ENCODE measurements around the gene KCNT1.

KCNT1 gene

DNA sequence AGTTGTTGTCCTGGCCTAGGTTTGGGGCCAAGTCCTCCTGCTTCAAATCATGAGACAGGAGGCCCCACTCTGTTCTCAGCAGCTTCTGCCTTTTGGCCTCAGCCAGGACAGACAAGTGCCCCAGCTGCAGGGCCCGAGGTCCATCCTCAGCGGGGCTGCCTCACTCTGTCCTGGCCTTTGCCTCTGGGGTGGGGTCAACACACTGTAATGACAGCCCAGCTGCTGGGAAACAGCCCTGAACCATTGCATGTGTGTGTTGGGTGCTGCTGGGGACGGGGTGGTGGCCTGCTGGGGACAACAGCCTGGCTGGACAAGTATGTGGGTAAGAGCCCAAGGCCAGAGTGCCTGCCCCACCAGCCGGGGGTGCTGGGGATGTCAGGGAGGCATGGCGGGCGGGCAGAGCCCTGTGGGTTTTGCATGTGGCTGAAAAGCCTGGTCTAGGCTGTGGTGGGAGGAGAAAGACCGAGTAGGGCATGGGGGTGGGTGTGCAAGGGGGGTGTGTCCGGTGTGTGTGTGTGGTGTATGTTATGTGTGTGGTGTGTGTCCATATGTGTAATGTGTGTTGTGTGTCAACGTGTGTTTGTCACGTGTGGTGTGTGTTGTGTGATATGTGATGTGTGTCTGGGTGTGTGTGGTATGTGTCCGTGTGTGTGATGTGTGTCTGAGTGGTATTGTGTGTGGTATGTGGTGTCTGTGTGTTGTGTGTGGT, 71.7 kb downstream of the KCNT1 start:
- H4K20me1 ChIP-seq (ENCODE audit: insufficient read depth, low read length), result no peaks in the 10 kb centered on the region
- no peaks in the 10 kb centered on the region for H3K9me3 ChIP-seq (ENCODE audit: insufficient read depth, low read length)
- H3K27me3 ChIP-seq (ENCODE audit: low read depth, low read length), result no peaks in the 10 kb centered on the region
- H3K4me1 ChIP-seq (ENCODE audit: low read length), result no peaks in the 10 kb centered on the region
- no peak overlapping the region for H3K27ac ChIP-seq (ENCODE audit: low read length)
- H3K9ac ChIP-seq (ENCODE audit: low read length), result no peak overlapping the region
- no peak overlapping the region for H3K4me3 ChIP-seq (ENCODE audit: low read length)
- H3K4me2 ChIP-seq (ENCODE audit: low read length), result no peak overlapping the region
- no peak overlapping the region for H2AFZ ChIP-seq (ENCODE audit: low read depth, low read length)
- H3K36me3 ChIP-seq (replicated peaks; ENCODE audit: low read depth, low read length), result no peaks in the 10 kb centered on the region
- no peaks in the 10 kb centered on the region for H3K79me2 ChIP-seq (ENCODE audit: low read length)
- no peak for TF ChIP-seq EZH2phosphoT487 (IDR thresholded peaks at IDR 0.05; ENCODE audit: low read depth)
- TF ChIP-seq, protein P1, sequence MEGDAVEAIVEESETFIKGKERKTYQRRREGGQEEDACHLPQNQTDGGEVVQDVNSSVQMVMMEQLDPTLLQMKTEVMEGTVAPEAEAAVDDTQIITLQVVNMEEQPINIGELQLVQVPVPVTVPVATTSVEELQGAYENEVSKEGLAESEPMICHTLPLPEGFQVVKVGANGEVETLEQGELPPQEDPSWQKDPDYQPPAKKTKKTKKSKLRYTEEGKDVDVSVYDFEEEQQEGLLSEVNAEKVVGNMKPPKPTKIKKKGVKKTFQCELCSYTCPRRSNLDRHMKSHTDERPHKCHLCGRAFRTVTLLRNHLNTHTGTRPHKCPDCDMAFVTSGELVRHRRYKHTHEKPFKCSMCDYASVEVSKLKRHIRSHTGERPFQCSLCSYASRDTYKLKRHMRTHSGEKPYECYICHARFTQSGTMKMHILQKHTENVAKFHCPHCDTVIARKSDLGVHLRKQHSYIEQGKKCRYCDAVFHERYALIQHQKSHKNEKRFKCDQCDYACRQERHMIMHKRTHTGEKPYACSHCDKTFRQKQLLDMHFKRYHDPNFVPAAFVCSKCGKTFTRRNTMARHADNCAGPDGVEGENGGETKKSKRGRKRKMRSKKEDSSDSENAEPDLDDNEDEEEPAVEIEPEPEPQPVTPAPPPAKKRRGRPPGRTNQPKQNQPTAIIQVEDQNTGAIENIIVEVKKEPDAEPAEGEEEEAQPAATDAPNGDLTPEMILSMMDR (IDR thresholded peaks at IDR 0.05; ENCODE audit: low read depth, low read length), result no peak

DNA sequence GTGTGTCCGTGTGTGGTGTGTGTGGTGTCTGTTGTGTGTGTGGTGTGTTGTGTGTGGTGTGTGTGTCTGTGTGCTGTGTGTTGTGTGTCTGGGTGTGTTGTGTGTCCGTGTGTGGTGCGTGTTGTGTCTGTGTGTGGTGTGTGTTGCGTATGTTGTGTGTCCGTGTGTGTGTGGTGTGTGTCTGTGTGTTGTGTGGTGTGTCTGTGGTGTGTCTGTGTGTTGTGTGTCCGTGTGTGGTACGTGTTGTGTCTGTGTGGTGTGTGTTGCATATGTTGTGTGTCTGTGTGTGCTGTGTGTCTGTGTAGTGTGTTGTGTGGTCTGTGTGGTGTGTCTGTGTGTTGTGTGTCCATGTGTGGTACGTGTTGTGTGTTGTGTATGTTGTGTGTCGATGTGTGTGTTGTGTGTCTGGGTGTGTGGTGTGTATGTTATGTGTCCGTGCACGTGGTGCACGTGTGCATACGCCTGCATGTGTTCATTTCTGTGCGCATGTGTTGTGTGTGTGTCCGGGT, 72.3 kb downstream of the KCNT1 start:
- no peak overlapping the region for H3K4me3 ChIP-seq (ENCODE audit: low read length)
- H3K4me2 ChIP-seq (ENCODE audit: low read length), result no peak overlapping the region
- no peaks in the 10 kb centered on the region for H3K27me3 ChIP-seq (ENCODE audit: low read depth, low read length)
- H3K36me3 ChIP-seq (replicated peaks; ENCODE audit: low read depth, low read length), result no peaks in the 10 kb centered on the region
- H3K9ac ChIP-seq (ENCODE audit: low read length), result no peak overlapping the region
- TF ChIP-seq, protein P1 (IDR thresholded peaks at IDR 0.05; ENCODE audit: low read depth, low read length), result no peak
- no peak for TF ChIP-seq EZH2phosphoT487 (IDR thresholded peaks at IDR 0.05; ENCODE audit: low read depth)
- H3K27ac ChIP-seq (ENCODE audit: low read length), result no peak overlapping the region
- no peaks in the 10 kb centered on the region for H3K4me1 ChIP-seq (ENCODE audit: low read length)
- H3K9me3 ChIP-seq (ENCODE audit: insufficient read depth, low read length), result no peaks in the 10 kb centered on the region
- no peaks in the 10 kb centered on the region for H4K20me1 ChIP-seq (ENCODE audit: insufficient read depth, low read length)
- H3K79me2 ChIP-seq (ENCODE audit: low read length), result no peaks in the 10 kb centered on the region
- H2AFZ ChIP-seq (ENCODE audit: low read depth, low read length), result no peak overlapping the region

DNA sequence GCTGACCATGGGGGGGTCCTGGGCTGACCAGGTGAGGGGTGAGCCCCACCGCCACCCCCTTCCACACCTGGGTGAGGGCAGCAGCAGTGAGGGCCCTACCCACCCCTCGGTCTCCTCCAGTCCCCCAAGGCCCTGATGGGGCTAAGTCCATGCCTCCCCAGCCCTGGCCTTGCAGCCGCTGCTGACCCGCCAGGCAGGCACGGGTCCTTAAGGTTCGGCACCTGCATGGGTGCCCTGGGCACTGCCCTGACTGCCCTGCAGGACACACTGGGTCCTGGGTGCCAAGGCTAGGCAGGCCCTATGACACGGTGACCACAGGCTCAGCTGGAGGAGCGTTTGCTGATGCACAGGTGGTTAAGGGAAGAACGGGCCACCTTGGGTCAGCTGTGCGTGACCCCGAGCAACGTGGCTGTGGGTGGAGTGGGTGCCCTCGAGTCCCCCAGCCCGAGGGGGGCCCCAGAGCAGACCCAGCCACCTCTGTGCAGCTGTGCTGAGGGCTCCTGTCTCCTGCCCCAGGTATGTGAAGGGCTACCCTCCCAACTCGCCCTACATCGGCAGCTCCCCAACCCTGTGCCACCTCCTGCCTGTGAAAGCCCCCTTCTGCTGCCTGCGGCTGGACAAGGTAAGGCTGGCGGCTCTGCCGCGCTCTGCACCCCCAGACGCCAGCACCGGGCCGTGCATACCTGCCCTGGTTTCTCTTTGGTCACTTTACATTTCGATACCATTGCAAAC, 73.0 kb downstream of the KCNT1 start:
- no peaks in the 10 kb centered on the region for H3K27me3 ChIP-seq (ENCODE audit: low read depth, low read length)
- TF ChIP-seq, protein P1 (IDR thresholded peaks at IDR 0.05; ENCODE audit: low read depth, low read length), result no peak
- no peak for TF ChIP-seq EZH2phosphoT487 (IDR thresholded peaks at IDR 0.05; ENCODE audit: low read depth)
- no peak overlapping the region for H3K4me2 ChIP-seq (ENCODE audit: low read length)
- no peaks in the 10 kb centered on the region for H3K9me3 ChIP-seq (ENCODE audit: insufficient read depth, low read length)
- H3K4me3 ChIP-seq (ENCODE audit: low read length), result no peak overlapping the region
- no peak overlapping the region for H3K9ac ChIP-seq (ENCODE audit: low read length)
- no peaks in the 10 kb centered on the region for H3K36me3 ChIP-seq (replicated peaks; ENCODE audit: low read depth, low read length)
- no peak overlapping the region for H3K27ac ChIP-seq (ENCODE audit: low read length)
- H3K4me1 ChIP-seq (ENCODE audit: low read length), result no peaks in the 10 kb centered on the region
- no peaks in the 10 kb centered on the region for H3K79me2 ChIP-seq (ENCODE audit: low read length)
- H2AFZ ChIP-seq (ENCODE audit: low read depth, low read length), result no peak overlapping the region
- H4K20me1 ChIP-seq (ENCODE audit: insufficient read depth, low read length), result no peaks in the 10 kb centered on the region

DNA sequence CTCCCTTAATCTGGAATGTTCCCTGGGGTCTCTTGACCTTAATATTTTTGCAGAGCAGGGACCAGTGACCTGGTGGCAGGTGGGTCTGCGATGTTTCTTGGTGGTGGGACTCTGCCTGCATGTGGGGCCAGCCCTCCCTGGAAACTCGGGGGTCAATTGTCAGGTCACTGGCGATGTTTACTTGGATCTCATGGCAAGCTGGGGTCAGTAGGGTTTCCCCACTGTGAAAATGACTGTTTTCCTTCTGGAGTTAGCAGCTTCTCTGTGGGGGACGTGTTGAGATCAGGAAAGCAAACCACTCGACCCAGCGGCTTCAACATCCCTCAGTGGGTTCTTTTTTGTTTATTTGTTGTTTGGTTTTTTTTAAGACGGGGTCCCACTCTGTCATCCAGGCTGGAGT, 73.9 kb downstream of the KCNT1 start:
- Histone ChIP-seq H3K4me3 (ENCODE audit: low read length) (no peak overlapping the region), H3K4me1 (ENCODE audit: low read length) (no peaks in the 10 kb centered on the region), H3K9me3 (ENCODE audit: insufficient read depth, low read length) (no peaks in the 10 kb centered on the region), H3K4me2 (ENCODE audit: low read length) (no peak overlapping the region), H3K27ac (ENCODE audit: low read length) (no peak overlapping the region), H2AFZ (ENCODE audit: low read depth, low read length) (no peak overlapping the region), H3K27me3 (ENCODE audit: low read depth, low read length) (no peaks in the 10 kb centered on the region), H4K20me1 (ENCODE audit: insufficient read depth, low read length) (no peaks in the 10 kb centered on the region), H3K79me2 (ENCODE audit: low read length) (no peaks in the 10 kb centered on the region), H3K36me3 (replicated peaks; ENCODE audit: low read depth, low read length) (no peaks in the 10 kb centered on the region), H3K9ac (ENCODE audit: low read length) (no peak overlapping the region)
- no peak for TF ChIP-seq EZH2phosphoT487 (IDR thresholded peaks at IDR 0.05; ENCODE audit: low read depth)
- TF ChIP-seq, protein P1 (IDR thresholded peaks at IDR 0.05; ENCODE audit: low read depth, low read length), result no peak

Measured in OCI-LY3 (cell line).